H54 (cell line): ENCODE results near the gene APLNR.
"Not testable (repeated sequence)": the region's sequence is repeated elsewhere in the genome, so short reads cannot be mapped to it uniquely, and the experiment has no call there.

ENCODE experiments used
- DNase-seq: peaks from one replicate; pipeline ENCODE4 v3.0.0; 2011; ENCODE audit warnings: low spot score, mixed read lengths; ENCODE audit not compliant: insufficient read length
- FAIRE-seq: peaks from 3 replicates; lab custom pipeline; 2011; peaks lifted over from hg19 to GRCh38; lab: Jason Lieb, UNC
- POLR2A ChIP-seq: IDR thresholded peaks from 2 replicates; pipeline ENCODE4 v1.6.1; 2011; ENCODE audit warnings: low read depth, mild to moderate bottlenecking, low read length

Gene APLNR

GRCh38 chr11:57237204-57237681, at the start of gene APLNR:
Gene APLNR (minus strand): TSS chr11:57237250. CDS start chr11:57237004, 246 bp downstream.
- no peak for TF ChIP-seq POLR2A
- FAIRE-seq: no peak
- no peak for DNase-seq

DNA sequence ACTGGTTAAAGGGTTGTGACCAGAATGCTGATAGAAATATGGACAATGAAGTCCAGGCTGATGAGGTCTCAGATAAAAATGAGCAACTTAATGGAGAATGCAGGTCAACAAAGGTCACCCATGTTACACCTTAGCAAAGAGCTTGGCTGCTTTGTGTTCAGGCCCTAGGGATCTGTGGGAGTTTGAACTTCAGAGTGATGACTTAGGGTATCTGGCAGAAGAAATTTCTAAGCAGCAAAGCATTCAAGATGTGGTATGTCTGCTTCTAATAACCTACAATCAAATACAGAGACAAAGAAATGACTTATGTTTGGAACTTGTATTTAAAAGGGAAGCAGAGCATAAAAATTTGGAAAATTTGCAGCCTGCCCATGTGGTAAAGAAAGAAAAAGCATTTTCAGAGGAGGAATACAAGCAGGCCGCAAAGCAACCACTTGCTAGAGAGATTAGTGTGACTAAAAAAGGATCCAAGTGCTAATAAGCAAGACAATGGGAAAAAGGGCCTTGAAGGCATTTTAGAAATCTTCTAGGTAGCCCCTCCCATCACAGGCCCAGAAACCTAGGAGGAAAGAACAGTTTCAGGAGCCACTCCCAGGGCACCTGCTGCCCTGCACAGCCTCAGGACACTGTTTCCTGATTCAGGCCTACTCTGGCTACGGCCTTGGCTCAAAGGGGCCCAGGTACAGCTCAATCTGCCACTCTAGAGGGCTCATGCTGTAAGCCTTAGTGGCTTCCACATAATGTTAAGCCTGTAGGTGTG, 46.4 kb upstream of the APLNR start:
- DNase-seq (no peak), FAIRE-seq (no peak)
- TF ChIP-seq POLR2A: no peak

GRCh38 chr11:57281546-57281945, 44.5 kb upstream of the APLNR start:
- not testable (repeated sequence) for FAIRE-seq, DNase-seq

- DNase-seq (no peak), FAIRE-seq (no peak)
- no peak for TF ChIP-seq POLR2A
Observed at GRCh38 chr11:57279116-57279515, 42.1 kb upstream of the APLNR start.

- FAIRE-seq (no peak), DNase-seq (no peak)
- TF ChIP-seq POLR2A: no peak
Observed at GRCh38 chr11:57278721-57279095, 41.7 kb upstream of the APLNR start.

- DNase-seq (peak; percentile 70), FAIRE-seq (no peak)
Observed at GRCh38 chr11:57277845-57278720, 41.0 kb upstream of the APLNR start.

DNA sequence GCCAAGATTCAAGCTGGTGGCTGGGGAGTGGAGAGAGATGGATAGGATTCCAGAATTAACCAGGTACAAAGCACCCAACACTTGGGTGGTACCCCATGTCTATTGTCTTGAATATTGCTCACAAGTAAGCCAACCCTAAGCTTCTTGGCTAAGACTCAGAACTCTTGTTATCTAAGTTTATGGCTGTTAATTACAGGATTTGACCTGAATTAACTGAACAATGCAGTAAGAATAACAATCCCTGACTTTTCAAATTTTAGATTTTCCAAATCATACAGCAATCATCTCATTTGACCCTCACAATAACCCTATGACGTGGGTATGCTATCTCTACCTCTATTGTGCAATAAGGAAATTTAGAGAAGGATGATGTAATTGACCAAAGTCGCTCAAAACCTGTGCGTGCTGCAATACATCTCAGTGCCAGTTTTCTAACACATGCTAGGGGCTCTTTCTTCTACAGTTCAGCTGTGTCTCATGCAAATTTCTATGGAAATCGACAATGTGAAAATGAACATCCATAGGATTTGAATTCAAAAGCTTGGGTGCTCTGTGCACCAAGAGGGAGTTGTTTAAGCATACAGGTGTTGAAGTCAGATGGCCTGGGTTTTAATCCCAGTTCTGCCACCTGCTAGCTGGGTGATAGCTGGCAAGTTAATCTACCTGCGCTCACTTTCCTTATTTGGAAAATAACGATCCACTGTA, 40.1 kb upstream of the APLNR start:
- FAIRE-seq: no peak
- DNase-seq: no peak
- no peak for TF ChIP-seq POLR2A

More at GRCh38 chr11:57277845-57278720, 41.0 kb upstream of the APLNR start:
- no peak for TF ChIP-seq POLR2A

GRCh38 chr11:57276169-57276970, 39.3 kb upstream of the APLNR start:
- no peak for DNase-seq
- no peak for TF ChIP-seq POLR2A
- FAIRE-seq: no peak

DNA sequence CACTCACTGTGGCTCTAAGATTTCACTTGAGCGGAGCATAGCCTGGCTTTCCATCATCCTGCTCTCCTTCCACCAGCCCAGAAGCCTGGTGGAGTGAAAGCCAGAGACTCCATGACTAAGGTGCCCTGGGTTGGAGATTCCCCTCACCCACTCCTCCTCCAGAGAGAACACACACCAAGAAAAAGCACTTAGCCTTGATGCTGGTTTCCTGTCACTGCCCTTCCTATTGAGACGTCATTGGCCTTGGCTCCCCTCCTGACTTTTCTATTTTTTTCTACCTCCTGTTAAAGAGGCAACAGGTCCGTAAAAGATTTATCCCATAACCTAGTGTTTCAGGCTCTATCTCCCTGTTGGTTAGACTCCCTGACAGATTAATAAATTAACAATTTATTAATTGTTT, 38.5 kb upstream of the APLNR start:
- DNase-seq: no peak

DNA sequence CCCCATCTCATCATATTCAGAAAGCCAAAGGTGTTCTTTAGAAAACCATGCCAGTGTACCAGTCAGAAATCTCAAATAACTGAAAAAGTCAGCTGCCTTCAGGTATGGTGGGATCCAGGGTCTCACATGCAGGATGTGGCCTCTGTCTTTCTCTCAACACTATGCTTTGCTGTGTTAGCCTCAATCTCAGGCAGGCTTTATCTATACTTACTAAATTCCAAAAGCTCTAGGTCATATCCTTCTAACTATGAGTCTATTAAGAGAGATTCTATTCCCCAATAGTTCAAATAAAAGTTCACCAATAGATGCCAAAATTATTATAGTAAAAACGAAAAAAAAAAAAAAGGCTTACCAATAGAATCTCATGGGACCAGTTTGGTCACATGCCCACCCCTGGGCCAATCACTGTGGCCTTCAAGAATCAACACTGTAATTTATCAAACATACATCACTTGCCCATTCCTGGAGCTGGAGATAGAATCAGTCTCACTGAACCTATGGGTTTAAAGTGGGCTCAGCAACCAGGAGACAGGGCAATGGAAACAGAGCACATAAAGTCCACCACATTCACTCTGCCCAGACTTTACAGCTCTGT, 38.0 kb upstream of the APLNR start:
- DNase-seq: no peak
- no peak for FAIRE-seq
- no peak for TF ChIP-seq POLR2A

More for the DNA sequence above, 38.5 kb upstream of the APLNR start:
- FAIRE-seq: no peak
- TF ChIP-seq POLR2A: no peak

DNA sequence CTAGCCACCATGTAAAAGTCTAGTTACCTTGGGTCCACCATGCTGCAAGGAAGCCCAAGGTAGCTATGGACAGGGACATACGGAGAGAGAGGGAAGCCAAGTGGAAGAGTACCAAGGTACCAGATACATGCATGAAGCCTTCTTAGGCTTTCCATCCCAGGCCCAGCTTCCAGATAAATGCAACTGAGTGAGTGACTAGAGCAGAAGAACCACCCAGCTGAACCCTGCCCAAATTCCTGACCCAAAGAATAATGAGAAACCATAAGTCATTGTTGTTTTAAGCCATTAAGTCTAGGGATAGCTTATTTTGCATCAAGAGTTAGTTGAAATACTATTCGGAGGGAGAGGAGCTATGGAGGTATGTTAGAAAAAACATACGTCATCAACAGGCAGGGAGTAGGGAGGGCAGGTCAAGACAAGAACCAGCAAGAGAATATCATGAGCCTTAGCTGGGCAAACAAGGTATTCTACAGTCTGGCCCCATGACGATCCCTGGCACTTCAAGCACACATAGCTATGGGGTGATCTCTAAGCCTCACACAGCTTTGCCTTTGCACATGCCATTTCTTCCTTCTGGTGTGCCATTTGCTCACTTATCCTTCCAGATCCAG, 36.5 kb upstream of the APLNR start:
- DNase-seq (no peak), FAIRE-seq (no peak)
- no peak for TF ChIP-seq POLR2A

- FAIRE-seq (no peak), DNase-seq (no peak)
- no peak for TF ChIP-seq POLR2A
Observed at GRCh38 chr11:57269571-57270021, 32.5 kb upstream of the APLNR start.
